ENCODE results near the gene CACNA2D2. TPM values are rescaled to one million over a fixed set of nuclear protein-coding genes. Genes with fewer than 3 reads are reported as not detected.

Gene CACNA2D2
- total RNA-seq, 1 donor from 2014 or later: 2.5 TPM

DNA sequence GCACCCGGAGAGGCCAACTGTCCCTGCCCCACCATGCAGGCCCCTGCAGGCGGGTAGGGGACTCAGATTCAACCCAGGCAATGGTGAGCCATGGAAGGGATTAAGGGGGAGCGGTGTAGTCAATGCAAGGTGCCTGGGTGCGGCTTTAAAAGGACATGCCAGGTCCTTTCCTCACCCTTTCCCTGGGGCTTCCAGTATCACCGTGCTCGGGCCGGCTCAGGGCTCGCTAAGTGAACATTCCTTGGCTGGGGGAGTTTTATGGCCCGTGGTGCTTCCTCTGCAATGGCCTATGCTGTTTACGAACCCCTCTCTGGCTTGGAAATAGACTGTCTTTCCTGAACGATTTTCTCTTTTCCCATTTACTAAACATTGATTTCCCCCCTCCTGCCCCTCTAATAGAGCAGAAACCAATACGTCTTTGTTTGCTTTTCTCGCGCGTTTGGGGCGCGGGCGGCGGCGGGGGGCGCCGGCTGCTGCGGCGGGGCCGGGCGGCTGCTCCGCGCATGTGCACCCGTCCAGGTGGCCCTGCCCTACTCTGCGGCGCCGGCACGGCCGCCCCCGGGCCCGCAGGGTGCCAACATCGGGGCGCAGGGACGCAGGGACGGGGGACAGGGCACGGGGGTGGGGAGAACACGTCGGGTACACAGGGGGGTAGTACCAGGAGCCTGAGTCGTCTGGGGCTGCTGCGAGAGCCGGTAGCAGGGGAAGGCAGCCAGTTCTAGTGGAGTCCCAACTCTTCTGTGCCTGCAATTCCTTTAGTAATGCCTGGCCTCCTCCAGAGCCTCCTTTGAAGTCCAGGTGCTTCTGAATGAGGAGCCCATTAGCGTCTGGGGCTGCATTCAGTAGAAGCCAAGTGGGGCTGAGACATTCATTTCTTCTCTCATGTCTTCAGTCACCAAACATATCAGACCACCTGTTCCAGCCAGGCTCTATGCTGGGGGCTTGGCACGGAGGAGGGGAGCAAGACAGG is 26.9 kb upstream of the CACNA2D2 start:
- TF ChIP-seq, protein P1, sequence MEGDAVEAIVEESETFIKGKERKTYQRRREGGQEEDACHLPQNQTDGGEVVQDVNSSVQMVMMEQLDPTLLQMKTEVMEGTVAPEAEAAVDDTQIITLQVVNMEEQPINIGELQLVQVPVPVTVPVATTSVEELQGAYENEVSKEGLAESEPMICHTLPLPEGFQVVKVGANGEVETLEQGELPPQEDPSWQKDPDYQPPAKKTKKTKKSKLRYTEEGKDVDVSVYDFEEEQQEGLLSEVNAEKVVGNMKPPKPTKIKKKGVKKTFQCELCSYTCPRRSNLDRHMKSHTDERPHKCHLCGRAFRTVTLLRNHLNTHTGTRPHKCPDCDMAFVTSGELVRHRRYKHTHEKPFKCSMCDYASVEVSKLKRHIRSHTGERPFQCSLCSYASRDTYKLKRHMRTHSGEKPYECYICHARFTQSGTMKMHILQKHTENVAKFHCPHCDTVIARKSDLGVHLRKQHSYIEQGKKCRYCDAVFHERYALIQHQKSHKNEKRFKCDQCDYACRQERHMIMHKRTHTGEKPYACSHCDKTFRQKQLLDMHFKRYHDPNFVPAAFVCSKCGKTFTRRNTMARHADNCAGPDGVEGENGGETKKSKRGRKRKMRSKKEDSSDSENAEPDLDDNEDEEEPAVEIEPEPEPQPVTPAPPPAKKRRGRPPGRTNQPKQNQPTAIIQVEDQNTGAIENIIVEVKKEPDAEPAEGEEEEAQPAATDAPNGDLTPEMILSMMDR (IDR thresholded peaks at IDR 0.05): no peak
- TF ChIP-seq POLR2A (IDR thresholded peaks at IDR 0.05) (no peak), POLR2AphosphoS5 (IDR thresholded peaks at IDR 0.05; ENCODE audit: insufficient read depth in 1 of 2, low read depth in 1 of 2) (no peak)
- Histone ChIP-seq H3K9me3 (no peaks in the 10 kb centered on the region), H3K36me3 (no peaks in the 10 kb centered on the region), H3K4me3 (peak overlapping the region in 1 of 2 donors; percentile 26), H3K27ac (no peak overlapping the region), H3K27me3 (no peaks in the 10 kb centered on the region), H3K4me1 (peaks cover 7% of the 10 kb centered on the region)
- intact Hi-C loops (cut with DNase I): no loop called here
- DNase-seq (ENCODE audit: extremely low spot score in 2 of 2): no peak

DNA sequence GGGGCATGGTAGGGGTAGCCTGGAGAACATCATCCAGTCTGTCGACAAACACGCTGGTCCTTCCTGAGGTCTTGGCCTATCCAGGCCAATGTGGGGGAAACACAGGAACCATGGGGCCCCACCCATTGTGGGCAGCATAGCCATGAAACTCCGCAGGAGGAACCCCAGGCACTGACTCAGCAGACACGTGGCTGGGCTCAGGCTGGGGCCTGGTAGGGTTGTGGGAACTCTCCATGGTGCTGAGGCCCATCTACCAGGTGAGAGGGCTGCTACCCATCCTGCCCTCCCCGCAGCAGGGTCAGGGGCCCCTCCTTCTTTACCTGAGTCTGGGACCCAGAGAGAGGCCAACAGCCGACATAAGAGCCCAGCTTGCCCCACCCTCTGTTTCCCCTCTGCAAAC is 22.6 kb upstream of the CACNA2D2 start:
- intact Hi-C loops (cut with DNase I): no loop called here
- TF ChIP-seq POLR2AphosphoS5 (IDR thresholded peaks at IDR 0.05; ENCODE audit: insufficient read depth in 1 of 2, low read depth in 1 of 2) (no peak), POLR2A (IDR thresholded peaks at IDR 0.05) (no peak)
- TF ChIP-seq, protein P1 (IDR thresholded peaks at IDR 0.05): no peak
- no peak overlapping the region for H3K4me3 ChIP-seq
- no peaks in the 10 kb centered on the region for H3K27me3 ChIP-seq
- H3K36me3 ChIP-seq: no peaks in the 10 kb centered on the region
- no peak for DNase-seq (ENCODE audit: extremely low spot score in 2 of 2)
- H3K27ac ChIP-seq: no peak overlapping the region
- H3K4me1 ChIP-seq: no peaks in the 10 kb centered on the region
- no peaks in the 10 kb centered on the region for H3K9me3 ChIP-seq

DNA sequence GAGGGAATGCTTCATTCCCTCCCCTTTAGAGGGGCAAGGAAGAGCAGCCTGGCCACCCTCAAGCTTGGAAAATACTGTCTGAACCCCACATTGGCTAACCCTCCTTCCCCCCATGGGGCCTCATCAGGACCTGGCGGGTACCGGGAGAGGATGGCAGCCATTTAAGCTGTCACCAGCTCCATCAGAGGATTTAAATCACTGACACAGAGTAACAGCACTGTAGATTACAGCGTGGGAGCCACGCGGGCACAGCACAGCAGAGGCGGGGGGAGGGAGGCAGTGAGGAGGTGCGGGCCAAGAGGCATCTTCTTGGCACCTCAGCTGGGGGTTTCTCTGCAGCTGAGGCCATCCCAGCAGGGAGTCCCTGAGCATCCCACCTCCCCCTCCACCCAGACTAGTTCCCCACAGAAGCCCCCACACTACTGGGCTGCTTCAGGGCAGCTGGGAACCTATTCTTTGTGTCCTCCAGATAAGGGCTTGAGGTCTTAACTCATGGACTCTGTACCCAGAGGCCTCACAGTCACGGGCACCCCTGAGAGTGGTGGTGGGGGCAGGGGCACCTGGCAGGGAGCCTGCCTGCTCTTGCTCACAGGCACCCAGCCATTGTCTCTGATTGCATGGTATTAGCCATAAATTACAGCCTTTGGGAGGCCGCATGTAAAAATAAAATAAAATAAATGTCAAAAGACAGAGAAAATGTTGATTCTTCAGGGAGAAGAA is 21.9 kb upstream of the CACNA2D2 start:
- H3K4me1 ChIP-seq: no peaks in the 10 kb centered on the region
- TF ChIP-seq POLR2AphosphoS5 (IDR thresholded peaks at IDR 0.05; ENCODE audit: insufficient read depth in 1 of 2, low read depth in 1 of 2) (no peak), POLR2A (IDR thresholded peaks at IDR 0.05) (no peak)
- TF ChIP-seq, protein P1 (IDR thresholded peaks at IDR 0.05): no peak
- no peaks in the 10 kb centered on the region for H3K36me3 ChIP-seq
- no peaks in the 10 kb centered on the region for H3K9me3 ChIP-seq
- H3K27me3 ChIP-seq: no peaks in the 10 kb centered on the region
- DNase-seq (ENCODE audit: extremely low spot score in 2 of 2): no peak
- no peak overlapping the region for H3K4me3 ChIP-seq
- intact Hi-C loops (cut with DNase I): no loop called here
- no peak overlapping the region for H3K27ac ChIP-seq

DNA sequence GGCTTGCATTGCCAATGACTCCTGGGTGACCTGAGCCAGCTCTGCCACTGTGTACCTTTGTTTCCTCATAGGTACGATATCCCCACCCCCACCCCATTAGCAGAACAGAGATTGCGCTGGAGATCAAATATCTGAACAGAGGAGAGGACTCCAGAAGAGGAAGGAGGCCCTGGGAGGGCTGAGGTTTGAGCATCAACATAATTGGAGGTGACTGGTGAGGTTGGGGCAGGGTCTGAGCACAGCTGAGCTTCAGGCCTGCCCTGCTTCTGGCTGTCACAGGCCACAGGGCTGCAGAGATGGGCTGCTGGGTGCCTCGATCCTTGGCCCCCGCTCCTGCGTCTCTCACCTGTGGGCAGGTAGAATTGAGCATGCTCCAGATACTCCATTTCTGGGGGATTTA is 21.3 kb upstream of the CACNA2D2 start:
- Histone ChIP-seq H3K9me3 (no peaks in the 10 kb centered on the region), H3K4me3 (no peak overlapping the region), H3K4me1 (no peaks in the 10 kb centered on the region), H3K36me3 (no peaks in the 10 kb centered on the region), H3K27me3 (no peaks in the 10 kb centered on the region), H3K27ac (no peak overlapping the region)
- TF ChIP-seq POLR2AphosphoS5 (IDR thresholded peaks at IDR 0.05; ENCODE audit: insufficient read depth in 1 of 2, low read depth in 1 of 2): no peak
- TF ChIP-seq, protein P1 (IDR thresholded peaks at IDR 0.05): no peak
- no peak for TF ChIP-seq POLR2A (IDR thresholded peaks at IDR 0.05)
- no peak for DNase-seq (ENCODE audit: extremely low spot score in 2 of 2)
- intact Hi-C loops (cut with DNase I): no loop called here
